Measurements from ENCODE around the gene PCDH20. TPM values are rescaled to one million over a fixed set of nuclear protein-coding genes. Genes with fewer than 3 reads are reported as not detected.

PCDH20 gene
- total and polyA plus RNA-seq, 2 experiments from 2014 or later, result 1.3 to 2.8 TPM

DNA sequence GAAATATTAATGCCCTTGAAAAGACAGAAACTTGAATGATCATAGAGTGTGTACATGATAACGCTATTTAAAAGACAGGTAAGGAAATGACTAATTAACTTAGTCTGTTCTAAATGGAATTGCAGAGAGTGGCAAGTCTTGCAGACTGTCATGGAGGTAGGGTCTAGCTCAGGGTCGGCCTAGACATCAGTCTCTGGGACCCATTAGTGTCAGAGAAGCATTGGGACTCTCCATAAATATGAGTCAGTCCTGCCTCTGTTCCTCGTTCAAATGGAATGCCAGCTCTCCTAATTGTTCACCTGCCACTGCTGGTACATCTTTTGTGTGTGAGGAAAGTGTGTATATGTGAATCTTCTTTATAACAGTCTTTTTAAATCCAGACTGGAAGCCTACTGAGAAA lies 28.0 kb downstream of the PCDH20 start (continued):
- TF ChIP-seq POLR2AphosphoS5 (IDR thresholded peaks at IDR 0.05; ENCODE audit: low read depth) (no peak), EZH2 (IDR thresholded peaks at IDR 0.05; ENCODE audit: low read depth, unreplicated experiment) (no peak), NANOG (IDR thresholded peaks at IDR 0.05; ENCODE audit: borderline replicate concordance) (no peak)

DNA sequence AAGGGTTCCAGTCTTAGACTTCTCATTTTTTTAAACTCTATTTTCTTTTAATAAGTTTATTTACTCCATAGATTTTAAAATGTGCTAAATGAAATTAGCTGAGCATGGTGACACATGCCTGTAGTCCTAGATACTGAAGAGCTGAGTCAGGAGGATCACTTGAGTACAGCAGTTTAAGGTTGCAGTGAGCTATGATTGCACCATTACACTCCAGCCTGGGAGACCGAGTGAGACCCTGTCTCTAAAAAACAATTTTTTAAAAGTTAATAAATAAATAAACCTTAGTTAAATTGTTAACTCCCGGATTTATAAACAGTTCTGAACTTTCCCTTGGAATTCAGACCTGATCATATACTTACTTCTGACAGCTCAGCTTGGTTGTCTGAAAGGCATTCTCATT lies 32.5 kb downstream of the PCDH20 start:
- H3K4me3 ChIP-seq, result no peak overlapping the region
- Mint-ChIP-seq H3K36me3 (ENCODE audit: low read depth) (no peaks in the 10 kb centered on the region), H3K27me3 (ENCODE audit: insufficient read depth, low read depth, poor library complexity) (no peaks in the 10 kb centered on the region), H3K27ac (no peak overlapping the region), H3K9me3 (no peaks in the 10 kb centered on the region), H3K4me3 (no peak overlapping the region), H3K4me1 (no peaks in the 10 kb centered on the region; the same call in 2 of the 3 replicates)
- H3F3A ChIP-seq (replicated peaks; ENCODE audit: low read depth), result no peaks in the 10 kb centered on the region
- no peak overlapping the region for H3K4me2 ChIP-seq
- no peak for DNase-seq (ENCODE audit: low spot score)
- no peak overlapping the region for H3K27ac ChIP-seq (ENCODE audit: low read depth)
- no peaks in the 10 kb centered on the region for H3K79me2 ChIP-seq (replicated peaks; ENCODE audit: insufficient read depth)
- no peaks in the 10 kb centered on the region for H3K4me1 ChIP-seq (ENCODE audit: insufficient read depth)
- no peak overlapping the region for H2AFZ ChIP-seq
- no peak for TF ChIP-seq ZNF462 (CRISPR knock-in tag; IDR thresholded peaks at IDR 0.05)
- no peak for TF ChIP-seq NANOG (IDR thresholded peaks at IDR 0.05; ENCODE audit: borderline replicate concordance)
- no peak for TF ChIP-seq JUNB (IDR thresholded peaks at IDR 0.05; ENCODE audit: unreplicated experiment)
- TF ChIP-seq CREB1 (CRISPR knock-in tag; IDR thresholded peaks at IDR 0.05; ENCODE audit: low read depth), result no peak
- TF ChIP-seq, protein P1, sequence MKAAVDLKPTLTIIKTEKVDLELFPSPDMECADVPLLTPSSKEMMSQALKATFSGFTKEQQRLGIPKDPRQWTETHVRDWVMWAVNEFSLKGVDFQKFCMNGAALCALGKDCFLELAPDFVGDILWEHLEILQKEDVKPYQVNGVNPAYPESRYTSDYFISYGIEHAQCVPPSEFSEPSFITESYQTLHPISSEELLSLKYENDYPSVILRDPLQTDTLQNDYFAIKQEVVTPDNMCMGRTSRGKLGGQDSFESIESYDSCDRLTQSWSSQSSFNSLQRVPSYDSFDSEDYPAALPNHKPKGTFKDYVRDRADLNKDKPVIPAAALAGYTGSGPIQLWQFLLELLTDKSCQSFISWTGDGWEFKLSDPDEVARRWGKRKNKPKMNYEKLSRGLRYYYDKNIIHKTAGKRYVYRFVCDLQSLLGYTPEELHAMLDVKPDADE (IDR thresholded peaks at IDR 0.05), result no peak
- TF ChIP-seq POLR2AphosphoS5 (IDR thresholded peaks at IDR 0.05; ENCODE audit: low read depth), result no peak
- TF ChIP-seq ZNF114 (CRISPR knock-in tag; IDR thresholded peaks at IDR 0.05), result no peak
- no peak for TF ChIP-seq STAT1 (IDR thresholded peaks at IDR 0.05; ENCODE audit: unreplicated experiment)
- TF ChIP-seq, protein P2, sequence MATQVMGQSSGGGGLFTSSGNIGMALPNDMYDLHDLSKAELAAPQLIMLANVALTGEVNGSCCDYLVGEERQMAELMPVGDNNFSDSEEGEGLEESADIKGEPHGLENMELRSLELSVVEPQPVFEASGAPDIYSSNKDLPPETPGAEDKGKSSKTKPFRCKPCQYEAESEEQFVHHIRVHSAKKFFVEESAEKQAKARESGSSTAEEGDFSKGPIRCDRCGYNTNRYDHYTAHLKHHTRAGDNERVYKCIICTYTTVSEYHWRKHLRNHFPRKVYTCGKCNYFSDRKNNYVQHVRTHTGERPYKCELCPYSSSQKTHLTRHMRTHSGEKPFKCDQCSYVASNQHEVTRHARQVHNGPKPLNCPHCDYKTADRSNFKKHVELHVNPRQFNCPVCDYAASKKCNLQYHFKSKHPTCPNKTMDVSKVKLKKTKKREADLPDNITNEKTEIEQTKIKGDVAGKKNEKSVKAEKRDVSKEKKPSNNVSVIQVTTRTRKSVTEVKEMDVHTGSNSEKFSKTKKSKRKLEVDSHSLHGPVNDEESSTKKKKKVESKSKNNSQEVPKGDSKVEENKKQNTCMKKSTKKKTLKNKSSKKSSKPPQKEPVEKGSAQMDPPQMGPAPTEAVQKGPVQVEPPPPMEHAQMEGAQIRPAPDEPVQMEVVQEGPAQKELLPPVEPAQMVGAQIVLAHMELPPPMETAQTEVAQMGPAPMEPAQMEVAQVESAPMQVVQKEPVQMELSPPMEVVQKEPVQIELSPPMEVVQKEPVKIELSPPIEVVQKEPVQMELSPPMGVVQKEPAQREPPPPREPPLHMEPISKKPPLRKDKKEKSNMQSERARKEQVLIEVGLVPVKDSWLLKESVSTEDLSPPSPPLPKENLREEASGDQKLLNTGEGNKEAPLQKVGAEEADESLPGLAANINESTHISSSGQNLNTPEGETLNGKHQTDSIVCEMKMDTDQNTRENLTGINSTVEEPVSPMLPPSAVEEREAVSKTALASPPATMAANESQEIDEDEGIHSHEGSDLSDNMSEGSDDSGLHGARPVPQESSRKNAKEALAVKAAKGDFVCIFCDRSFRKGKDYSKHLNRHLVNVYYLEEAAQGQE (IDR thresholded peaks at IDR 0.05; ENCODE audit: unreplicated experiment), result no peak
- no peak for TF ChIP-seq ZNF331 (CRISPR knock-in tag; IDR thresholded peaks at IDR 0.05; ENCODE audit: low read depth)
- H4K20me1 ChIP-seq (replicated peaks; ENCODE audit: insufficient read depth), result no peaks in the 10 kb centered on the region
- H3K27me3 ChIP-seq (ENCODE audit: insufficient read depth), result no peaks in the 10 kb centered on the region
- H3K36me3 ChIP-seq (ENCODE audit: insufficient read depth), result no peaks in the 10 kb centered on the region
- ATAC-seq, result no peak
- H3K9me2 ChIP-seq (ENCODE audit: insufficient read depth), result no peaks in the 10 kb centered on the region
